Liver (tissue), 3 donors: ENCODE results near the gene RPS14.

Source experiments
- CTCF ChIP-seq: fragments of 150-350 bp; IDR thresholded peaks from 2 replicates; pipeline ENCODE4 v1.5.1; 2017; ENCODE audit warnings: improper control_type of control experiment, low read depth, low read length; ENCODE audit not compliant: missing input control
- EGR1 ChIP-seq, 2 donors: IDR thresholded peaks; 2 replicates each; pipeline ENCODE4 v1.6.1; 2016 to 2018; ENCODE audit warnings: antibody characterized with exemption in 2 of 2, low read depth in 2 of 2
- GABPA ChIP-seq, 2 donors: IDR thresholded peaks in 1 of 2; conservative IDR thresholded peaks in 1 of 2; 2 replicates each; pipeline ENCODE4 v1.6.1; 2016; ENCODE audit warnings: antibody characterized with exemption in 2 of 2, mild to moderate bottlenecking in 1 of 2, moderate library complexity in 1 of 2
- donor health status: healthy.
- donor health status: healthy.

GRCh38 chr5:150410524-150411244, 38.9 kb downstream of the RPS14 start:
- TF ChIP-seq EGR1 (IDR thresholded peaks at IDR 0.05; ENCODE audit: low read depth in 2 of 2) (no peak), CTCF (no peak), GABPA (IDR thresholded peaks at IDR 0.05 in 1 of 2, conservative IDR thresholded peaks at IDR 0.05 in 1 of 2) (no peak)
